Measurements from ENCODE around the gene ANKRD36C.
"Not testable (repeated sequence)": the region's sequence is repeated elsewhere in the genome, so short reads cannot be mapped to it uniquely, and the experiment has no call there.

The ANKRD36C gene

DNA sequence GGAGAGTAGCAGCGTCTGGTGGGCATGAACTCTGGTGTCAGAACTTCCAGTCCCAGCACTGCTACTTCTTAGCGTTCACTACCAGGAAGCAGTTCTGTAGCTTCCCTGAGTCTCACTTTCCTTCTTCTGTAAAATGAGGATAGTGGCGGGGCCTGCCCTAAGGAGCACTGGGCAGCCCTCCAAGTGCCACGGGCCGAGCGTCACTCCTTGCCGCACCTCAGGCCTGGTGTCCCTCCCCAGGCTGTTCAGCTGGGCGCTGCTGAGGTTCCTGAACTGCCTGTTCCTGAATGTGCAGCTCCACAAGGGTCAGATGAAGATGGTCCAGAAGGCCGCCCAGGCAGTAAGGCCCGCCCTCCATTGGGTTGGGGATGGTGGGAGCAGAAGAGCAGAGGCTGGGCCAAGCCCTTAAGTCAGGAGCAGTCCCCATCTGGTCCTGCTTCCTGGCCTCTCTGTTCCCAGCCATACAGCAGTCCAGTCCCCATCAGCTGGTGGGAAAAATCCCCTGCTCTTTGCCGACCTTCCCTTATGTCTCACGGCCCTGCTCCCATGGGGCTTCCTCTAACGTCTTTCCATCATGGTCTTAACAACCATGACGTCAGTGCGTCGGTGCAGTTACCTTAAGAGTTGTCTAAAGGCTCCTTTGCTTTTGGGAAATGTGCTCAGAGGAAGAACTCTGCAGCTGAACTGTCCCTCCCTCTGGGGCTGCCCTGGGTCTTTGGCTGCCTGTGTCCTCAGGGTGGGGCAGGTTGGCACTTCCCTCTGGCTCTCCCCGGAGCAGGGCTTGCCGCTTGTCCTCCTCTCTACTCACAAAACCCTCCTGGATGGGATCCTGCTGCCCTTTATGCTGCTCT, 195.2 kb downstream of the ANKRD36C start:
- not testable (repeated sequence) for DNase-seq (ENCODE audit: low read depth)

DNA sequence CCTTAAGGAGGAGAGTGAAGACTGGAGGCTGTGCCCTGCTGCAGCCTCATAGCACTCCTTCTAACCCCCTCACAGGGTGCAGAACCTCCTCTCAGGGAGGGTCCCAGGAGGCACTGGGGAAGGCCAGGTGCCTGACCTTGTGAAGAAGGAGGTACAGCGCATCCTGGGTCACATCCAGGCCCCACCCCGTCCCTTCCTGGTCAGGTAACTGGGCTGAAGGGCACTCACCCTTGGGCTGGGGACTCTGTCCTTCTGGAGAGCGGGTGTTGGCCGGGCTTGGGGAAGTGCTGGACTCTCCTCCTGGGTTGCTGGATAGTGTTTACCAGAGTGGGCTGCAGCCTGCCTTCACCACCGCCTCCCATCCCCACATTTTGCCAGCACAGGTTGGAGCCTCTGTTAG, 197.7 kb downstream of the ANKRD36C start:
- DNase-seq (ENCODE audit: low read depth) = not testable (repeated sequence)

DNA sequence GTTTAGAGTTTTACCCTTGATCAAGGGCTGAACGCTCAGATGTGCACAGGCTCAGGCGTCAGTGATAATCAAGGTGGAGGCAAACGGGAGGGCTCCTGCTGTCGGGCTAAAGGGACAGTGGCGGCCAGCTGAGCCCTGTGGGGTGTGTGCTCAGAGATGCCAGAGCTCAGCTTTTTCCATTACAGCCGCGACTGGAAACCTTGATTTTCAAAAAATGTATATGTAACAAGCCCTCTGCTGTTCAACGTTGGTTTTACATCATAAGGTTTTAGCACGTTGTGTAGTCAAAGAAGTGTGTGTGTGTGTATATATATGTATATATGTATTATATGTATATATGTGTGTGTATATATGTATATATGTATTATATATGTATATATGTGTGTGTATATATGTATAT, 201.4 kb downstream of the ANKRD36C start:
- not testable (repeated sequence) for DNase-seq (ENCODE audit: low read depth)

DNA sequence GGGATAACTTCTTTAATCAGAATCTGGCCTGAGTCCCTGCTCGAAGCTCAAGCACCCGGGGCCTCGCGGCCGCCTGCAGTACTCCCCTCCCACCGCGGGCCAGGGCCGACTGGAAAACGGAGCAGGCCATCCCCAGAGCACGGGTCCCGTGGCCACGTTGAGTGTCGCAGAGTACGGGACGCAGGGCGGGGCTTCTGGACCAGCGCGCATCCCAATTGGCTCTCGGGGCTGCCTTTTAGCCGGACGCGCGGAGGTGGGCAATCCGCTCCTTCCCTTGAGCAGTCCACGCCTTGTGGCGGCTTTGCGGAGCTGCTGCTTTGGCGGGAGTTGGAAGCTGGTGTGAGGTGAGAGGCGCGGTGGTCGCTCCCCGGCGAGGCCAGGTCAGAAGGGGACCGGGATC, 202.2 kb downstream of the ANKRD36C start:
- not testable (repeated sequence) for DNase-seq (ENCODE audit: low read depth)

DNA sequence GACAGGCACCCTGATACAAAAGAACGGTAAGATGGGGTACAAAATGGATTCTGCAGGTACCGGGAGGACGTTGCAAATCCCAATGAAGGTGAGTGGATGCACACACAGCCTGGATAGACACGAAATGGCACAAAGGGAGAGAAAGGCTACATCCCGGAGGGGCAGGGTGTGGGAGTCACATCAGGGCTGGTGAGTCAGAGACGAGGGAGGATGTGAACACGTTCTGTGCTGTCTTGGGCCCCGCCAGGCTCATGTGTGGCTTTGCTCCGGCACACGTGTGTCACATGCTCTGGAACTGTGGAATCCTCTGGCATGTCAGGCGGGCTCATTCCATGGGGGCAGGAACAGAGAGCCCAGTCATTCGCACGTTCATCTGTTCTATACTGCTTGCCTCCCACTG, 203.0 kb downstream of the ANKRD36C start:
- not testable (repeated sequence) for DNase-seq (ENCODE audit: low read depth)
